ENCODE measurements around the gene WDR70. TPM values are rescaled to one million over a fixed set of nuclear protein-coding genes. Genes with fewer than 3 reads are reported as not detected.

The WDR70 gene
- total RNA-seq, 1 experiment from 2014 or later = 35.0 TPM

DNA sequence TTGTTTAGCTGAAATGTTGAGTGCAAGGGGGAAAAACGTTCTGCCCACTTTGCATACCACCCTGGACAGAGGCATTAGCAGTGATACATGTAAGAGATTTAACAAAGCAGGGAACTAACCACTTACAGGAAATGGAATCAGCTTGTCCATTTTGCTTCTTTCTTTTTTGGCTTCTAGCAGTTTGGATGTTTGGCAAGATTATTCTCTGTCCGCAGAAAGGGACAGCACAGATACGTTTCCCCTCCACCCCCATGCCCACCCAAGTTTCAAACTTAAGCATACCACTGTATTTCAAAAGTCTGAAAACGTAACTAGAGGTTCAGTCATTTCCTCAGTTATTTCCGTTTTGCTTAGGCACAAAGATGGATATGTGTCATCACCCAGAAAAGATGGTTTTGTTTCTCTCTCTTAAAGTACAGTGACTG, 342.3 kb downstream of the WDR70 start (continued):
- TF ChIP-seq NFYB (CRISPR knock-in tag; conservative IDR thresholded peaks at IDR 0.05; ENCODE audit: low read depth) (no peak), FOXK1 (CRISPR knock-in tag; IDR thresholded peaks at IDR 0.05) (no peak), TP53 (CRISPR knock-in tag; IDR thresholded peaks at IDR 0.05) (no peak), MYBL2 (CRISPR knock-in tag; IDR thresholded peaks at IDR 0.05) (no peak), HMGA2 (CRISPR knock-in tag; IDR thresholded peaks at IDR 0.05) (no peak)
- TF ChIP-seq, protein P1, sequence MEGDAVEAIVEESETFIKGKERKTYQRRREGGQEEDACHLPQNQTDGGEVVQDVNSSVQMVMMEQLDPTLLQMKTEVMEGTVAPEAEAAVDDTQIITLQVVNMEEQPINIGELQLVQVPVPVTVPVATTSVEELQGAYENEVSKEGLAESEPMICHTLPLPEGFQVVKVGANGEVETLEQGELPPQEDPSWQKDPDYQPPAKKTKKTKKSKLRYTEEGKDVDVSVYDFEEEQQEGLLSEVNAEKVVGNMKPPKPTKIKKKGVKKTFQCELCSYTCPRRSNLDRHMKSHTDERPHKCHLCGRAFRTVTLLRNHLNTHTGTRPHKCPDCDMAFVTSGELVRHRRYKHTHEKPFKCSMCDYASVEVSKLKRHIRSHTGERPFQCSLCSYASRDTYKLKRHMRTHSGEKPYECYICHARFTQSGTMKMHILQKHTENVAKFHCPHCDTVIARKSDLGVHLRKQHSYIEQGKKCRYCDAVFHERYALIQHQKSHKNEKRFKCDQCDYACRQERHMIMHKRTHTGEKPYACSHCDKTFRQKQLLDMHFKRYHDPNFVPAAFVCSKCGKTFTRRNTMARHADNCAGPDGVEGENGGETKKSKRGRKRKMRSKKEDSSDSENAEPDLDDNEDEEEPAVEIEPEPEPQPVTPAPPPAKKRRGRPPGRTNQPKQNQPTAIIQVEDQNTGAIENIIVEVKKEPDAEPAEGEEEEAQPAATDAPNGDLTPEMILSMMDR (IDR thresholded peaks at IDR 0.05) = no peak
- TF ChIP-seq, protein P2, sequence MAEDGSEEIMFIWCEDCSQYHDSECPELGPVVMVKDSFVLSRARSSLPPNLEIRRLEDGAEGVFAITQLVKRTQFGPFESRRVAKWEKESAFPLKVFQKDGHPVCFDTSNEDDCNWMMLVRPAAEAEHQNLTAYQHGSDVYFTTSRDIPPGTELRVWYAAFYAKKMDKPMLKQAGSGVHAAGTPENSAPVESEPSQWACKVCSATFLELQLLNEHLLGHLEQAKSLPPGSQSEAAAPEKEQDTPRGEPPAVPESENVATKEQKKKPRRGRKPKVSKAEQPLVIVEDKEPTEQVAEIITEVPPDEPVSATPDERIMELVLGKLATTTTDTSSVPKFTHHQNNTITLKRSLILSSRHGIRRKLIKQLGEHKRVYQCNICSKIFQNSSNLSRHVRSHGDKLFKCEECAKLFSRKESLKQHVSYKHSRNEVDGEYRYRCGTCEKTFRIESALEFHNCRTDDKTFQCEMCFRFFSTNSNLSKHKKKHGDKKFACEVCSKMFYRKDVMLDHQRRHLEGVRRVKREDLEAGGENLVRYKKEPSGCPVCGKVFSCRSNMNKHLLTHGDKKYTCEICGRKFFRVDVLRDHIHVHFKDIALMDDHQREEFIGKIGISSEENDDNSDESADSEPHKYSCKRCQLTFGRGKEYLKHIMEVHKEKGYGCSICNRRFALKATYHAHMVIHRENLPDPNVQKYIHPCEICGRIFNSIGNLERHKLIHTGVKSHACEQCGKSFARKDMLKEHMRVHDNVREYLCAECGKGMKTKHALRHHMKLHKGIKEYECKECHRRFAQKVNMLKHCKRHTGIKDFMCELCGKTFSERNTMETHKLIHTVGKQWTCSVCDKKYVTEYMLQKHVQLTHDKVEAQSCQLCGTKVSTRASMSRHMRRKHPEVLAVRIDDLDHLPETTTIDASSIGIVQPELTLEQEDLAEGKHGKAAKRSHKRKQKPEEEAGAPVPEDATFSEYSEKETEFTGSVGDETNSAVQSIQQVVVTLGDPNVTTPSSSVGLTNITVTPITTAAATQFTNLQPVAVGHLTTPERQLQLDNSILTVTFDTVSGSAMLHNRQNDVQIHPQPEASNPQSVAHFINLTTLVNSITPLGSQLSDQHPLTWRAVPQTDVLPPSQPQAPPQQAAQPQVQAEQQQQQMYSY (CRISPR knock-in tag; IDR thresholded peaks at IDR 0.05) = no peak
- TF ChIP-seq, protein P3, sequence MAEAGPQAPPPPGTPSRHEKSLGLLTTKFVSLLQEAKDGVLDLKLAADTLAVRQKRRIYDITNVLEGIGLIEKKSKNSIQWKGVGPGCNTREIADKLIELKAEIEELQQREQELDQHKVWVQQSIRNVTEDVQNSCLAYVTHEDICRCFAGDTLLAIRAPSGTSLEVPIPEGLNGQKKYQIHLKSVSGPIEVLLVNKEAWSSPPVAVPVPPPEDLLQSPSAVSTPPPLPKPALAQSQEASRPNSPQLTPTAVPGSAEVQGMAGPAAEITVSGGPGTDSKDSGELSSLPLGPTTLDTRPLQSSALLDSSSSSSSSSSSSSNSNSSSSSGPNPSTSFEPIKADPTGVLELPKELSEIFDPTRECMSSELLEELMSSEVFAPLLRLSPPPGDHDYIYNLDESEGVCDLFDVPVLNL (CRISPR knock-in tag; IDR thresholded peaks at IDR 0.05; ENCODE audit: borderline replicate concordance, low read depth) = no peak
- TF ChIP-seq, protein P4, sequence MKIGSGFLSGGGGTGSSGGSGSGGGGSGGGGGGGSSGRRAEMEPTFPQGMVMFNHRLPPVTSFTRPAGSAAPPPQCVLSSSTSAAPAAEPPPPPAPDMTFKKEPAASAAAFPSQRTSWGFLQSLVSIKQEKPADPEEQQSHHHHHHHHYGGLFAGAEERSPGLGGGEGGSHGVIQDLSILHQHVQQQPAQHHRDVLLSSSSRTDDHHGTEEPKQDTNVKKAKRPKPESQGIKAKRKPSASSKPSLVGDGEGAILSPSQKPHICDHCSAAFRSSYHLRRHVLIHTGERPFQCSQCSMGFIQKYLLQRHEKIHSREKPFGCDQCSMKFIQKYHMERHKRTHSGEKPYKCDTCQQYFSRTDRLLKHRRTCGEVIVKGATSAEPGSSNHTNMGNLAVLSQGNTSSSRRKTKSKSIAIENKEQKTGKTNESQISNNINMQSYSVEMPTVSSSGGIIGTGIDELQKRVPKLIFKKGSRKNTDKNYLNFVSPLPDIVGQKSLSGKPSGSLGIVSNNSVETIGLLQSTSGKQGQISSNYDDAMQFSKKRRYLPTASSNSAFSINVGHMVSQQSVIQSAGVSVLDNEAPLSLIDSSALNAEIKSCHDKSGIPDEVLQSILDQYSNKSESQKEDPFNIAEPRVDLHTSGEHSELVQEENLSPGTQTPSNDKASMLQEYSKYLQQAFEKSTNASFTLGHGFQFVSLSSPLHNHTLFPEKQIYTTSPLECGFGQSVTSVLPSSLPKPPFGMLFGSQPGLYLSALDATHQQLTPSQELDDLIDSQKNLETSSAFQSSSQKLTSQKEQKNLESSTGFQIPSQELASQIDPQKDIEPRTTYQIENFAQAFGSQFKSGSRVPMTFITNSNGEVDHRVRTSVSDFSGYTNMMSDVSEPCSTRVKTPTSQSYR (CRISPR knock-in tag; IDR thresholded peaks at IDR 0.05) = no peak

DNA sequence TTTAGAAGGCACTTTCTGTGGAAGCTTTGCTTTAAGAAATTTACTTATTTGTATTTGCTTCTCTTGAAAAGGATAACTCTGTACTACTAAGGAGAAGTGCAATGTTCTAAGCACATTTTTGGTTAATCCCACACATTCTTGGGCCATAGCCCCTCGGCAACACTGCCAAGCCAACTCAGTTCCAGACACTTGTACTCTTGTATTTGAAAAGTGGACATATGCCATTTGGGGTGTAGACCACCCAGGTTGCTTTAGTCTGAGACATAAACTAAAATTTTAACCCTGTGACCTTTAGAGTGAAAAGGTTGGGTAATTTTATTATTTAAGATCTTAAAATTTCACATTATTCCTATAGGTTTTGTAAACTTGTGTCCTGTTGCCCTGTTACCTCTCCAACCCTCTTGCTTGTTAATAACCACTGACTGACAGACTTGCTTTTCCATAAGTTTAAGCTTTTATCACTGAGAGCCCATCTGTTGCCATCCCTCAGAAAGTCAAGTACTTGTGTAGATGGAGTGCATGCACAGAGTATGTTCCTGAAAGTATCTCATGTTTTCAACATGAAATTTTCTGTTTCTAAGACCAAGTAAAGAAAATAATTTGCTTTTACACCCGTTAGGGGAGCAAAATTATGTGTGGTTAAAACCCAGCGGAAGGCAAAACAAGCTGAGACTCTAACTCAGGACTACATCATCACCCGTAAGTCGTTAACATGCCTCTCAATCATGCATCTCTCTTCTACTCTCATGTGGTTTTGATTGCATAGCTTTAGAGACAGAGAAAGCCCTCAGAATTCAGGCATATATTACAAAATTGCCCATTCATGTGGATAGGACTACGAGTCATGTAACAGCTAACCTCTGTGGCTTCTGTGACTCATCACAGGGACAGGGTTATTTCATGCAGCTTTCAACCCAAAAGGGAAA, 343.4 kb downstream of the WDR70 start:
- POLR2A ChIA-PET = no interaction called here
- H3K27me3 Mint-ChIP-seq (ENCODE audit: low read depth) = no peaks in the 10 kb centered on the region

More for the DNA sequence above, 343.4 kb downstream of the WDR70 start:
- Mint-ChIP-seq H3K27ac (no peak overlapping the region), H3K4me3 (no peak overlapping the region), H3K36me3 (no peaks in the 10 kb centered on the region), H3K9me3 (no peaks in the 10 kb centered on the region), H3K4me1 (peaks cover 25% of the 10 kb centered on the region)
- DNase-seq (ENCODE audit: low spot score) (no peak), ATAC-seq (no peak)
- CTCF ChIA-PET = interaction anchor here (0.7 to 2.9 kb wide), 31 partner anchors 9 to 1694 kb away, joined by 3 to 23 read pairs (median 6); partner anchors contain the start of gene NUP155
- TF ChIP-seq SMAD3 (CRISPR knock-in tag; IDR thresholded peaks at IDR 0.05; ENCODE audit: borderline replicate concordance) (no peak), ETV6 (CRISPR knock-in tag; IDR thresholded peaks at IDR 0.05) (no peak), TP53 (CRISPR knock-in tag; IDR thresholded peaks at IDR 0.05) (no peak)

All from WTC11 (cell line).